ENCODE data around the gene TXNDC8.

- TF ChIP-seq ZNF565 (CRISPR knock-in tag; conservative IDR thresholded peaks at IDR 0.05; ENCODE audit: low read depth) (no peak), ZFP30 (CRISPR knock-in tag; IDR thresholded peaks at IDR 0.05) (no peak), RARB (CRISPR knock-in tag; IDR thresholded peaks at IDR 0.05) (no peak)
Measured at GRCh38 chr9:110364451-110364850, 26.8 kb upstream of the TXNDC8 start.
